NK-92 treated with Interleukin-12 subunit alpha and Interleukin-12 subunit beta, amount 100 ng/mL, for 24 hours (cell line): ENCODE measurements around the gene WDFY3.

Source experiments
- DNase-seq: peaks from one replicate; lab custom pipeline; 2025; lab: John Stamatoyannopoulos, UW

Gene WDFY3

GRCh38 chr4:84792366-84793301 lies 173.9 kb downstream of the WDFY3 start:
- DNase-seq: no peak

GRCh38 chr4:84790769-84791565 lies 175.5 kb downstream of the WDFY3 start:
- no peak for DNase-seq

- no peak for DNase-seq
These were observed 180.0 kb downstream of the WDFY3 start for GRCh38 chr4:84786478-84786877.

- DNase-seq: no peak
These were observed 184.0 kb downstream of the WDFY3 start for GRCh38 chr4:84782517-84782916.

GRCh38 chr4:84780719-84781118 lies 185.8 kb downstream of the WDFY3 start:
- DNase-seq: no peak

GRCh38 chr4:84778041-84778440 lies 188.4 kb downstream of the WDFY3 start:
- DNase-seq: no peak

GRCh38 chr4:84767168-84767567 lies 199.3 kb downstream of the WDFY3 start:
- no peak for DNase-seq

- no peak for DNase-seq
These were observed 213.0 kb downstream of the WDFY3 start for GRCh38 chr4:84753321-84753972.

GRCh38 chr4:84751707-84752106 lies 214.8 kb downstream of the WDFY3 start:
- no peak for DNase-seq

- DNase-seq: no peak
These were observed 215.6 kb downstream of the WDFY3 start for GRCh38 chr4:84750960-84751283.

- no peak for DNase-seq
These were observed 216.1 kb downstream of the WDFY3 start for GRCh38 chr4:84750260-84750959.

GRCh38 chr4:84740057-84740456 lies 226.4 kb downstream of the WDFY3 start:
- no peak for DNase-seq

- no peak for DNase-seq
These were observed 227.9 kb downstream of the WDFY3 start for GRCh38 chr4:84738622-84739021.

- no peak for DNase-seq
These were observed 228.8 kb downstream of the WDFY3 start for GRCh38 chr4:84737656-84738055.

GRCh38 chr4:84734037-84734436 lies 232.5 kb downstream of the WDFY3 start:
- DNase-seq: no peak

- no peak for DNase-seq
These were observed 233.0 kb downstream of the WDFY3 start for GRCh38 chr4:84733343-84734033.

GRCh38 chr4:84730375-84730774 lies 236.1 kb downstream of the WDFY3 start:
- DNase-seq: no peak

GRCh38 chr4:84727491-84727890 lies 239.0 kb downstream of the WDFY3 start:
- no peak for DNase-seq

- DNase-seq: no peak
These were observed 240.1 kb downstream of the WDFY3 start for GRCh38 chr4:84726356-84726755.

- DNase-seq: no peak
These were observed 243.8 kb downstream of the WDFY3 start for GRCh38 chr4:84722720-84723119.

- no peak for DNase-seq
These were observed 247.4 kb downstream of the WDFY3 start for GRCh38 chr4:84719115-84719514.
